ENCODE measurements around the gene MAK. TPM values are rescaled to one million over a fixed set of nuclear protein-coding genes. Genes with fewer than 3 reads are reported as not detected.

MAK gene
- total and polyA plus RNA-seq, 2 of the 13 experiments (the other 11 are each of a cell fraction or from before 2014, with no cell fraction given): 0.04 TPM; not detected in 1

DNA sequence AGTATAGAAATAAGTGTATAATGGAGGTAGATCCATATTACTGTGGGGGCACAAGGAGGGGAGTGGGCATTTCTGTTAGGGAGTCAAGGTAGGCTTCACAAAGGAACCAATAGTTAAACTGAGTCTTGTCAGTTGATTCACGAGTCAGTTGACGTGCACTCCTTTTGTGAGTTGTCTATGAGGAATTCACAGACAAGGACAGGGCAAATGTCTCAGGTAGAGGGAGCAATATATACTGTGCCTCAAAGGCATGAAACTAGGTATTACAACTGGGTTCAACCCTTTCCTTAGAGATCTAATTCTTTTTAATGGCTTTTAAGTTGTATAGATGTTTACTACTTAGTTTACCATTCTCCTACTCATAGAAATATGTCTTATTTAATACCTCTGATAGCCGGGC, 104.5 kb downstream of the MAK start:
- WGBS (ENCODE audit: low lambda C conversion rate): 98% methylated on average over 3 of the region's 3 CpGs
- H3K4me3 ChIP-seq (replicated peaks in 1 of 3; ENCODE audit: insufficient read depth in 1 of 3, low read depth in 2 of 3, low read length in 3 of 3): no peak overlapping the region
- BruUV-seq (replicated peaks): no TSS peak
- ATAC-seq: peak; percentile 20; the same call in 2 of the 3 replicates
- H3K9me3 ChIP-seq (ENCODE audit: low read length): no peaks in the 10 kb centered on the region
- H3K79me2 ChIP-seq (ENCODE audit: insufficient read depth, low read length): no peaks in the 10 kb centered on the region
- H3K36me3 ChIP-seq (replicated peaks in 1 of 2; ENCODE audit: control insufficient read depth in 1 of 2, insufficient read depth in 2 of 2, low read length in 2 of 2): peaks cover 9 to 23% of the 10 kb centered on the region in 2 experiments; a peak in 4 of 5 replicates
- FAIRE-seq: no peak
- DNase-seq (ENCODE audit: low spot score): no peak
- CTCF ChIA-PET (ENCODE audit: low intra/inter-chr PET ratio, low total read pairs): no interaction called here
- no peak overlapping the region for H3K4me2 ChIP-seq (ENCODE audit: low read depth, low read length)
- H4K20me1 ChIP-seq (ENCODE audit: insufficient read depth, low read length): no peaks in the 10 kb centered on the region
- intact Hi-C loops (cut with micrococcal nuclease; ENCODE audit: unreplicated experiment): no loop called here
- no peak overlapping the region for H2AFZ ChIP-seq (ENCODE audit: low read length)
- no peaks in the 10 kb centered on the region for H3K27me3 ChIP-seq (ENCODE audit: control insufficient read depth in 1 of 2, insufficient read depth in 2 of 2, low read length in 2 of 2)
- no peak overlapping the region for H3K27ac ChIP-seq (ENCODE audit: extremely low read length, insufficient read depth, low read length)
- TF ChIP-seq CREB1 (IDR thresholded peaks at IDR 0.05) (no peak), CREB1 (CRISPR knock-in tag; IDR thresholded peaks at IDR 0.05) (no peak), ZNF660 (CRISPR knock-in tag; IDR thresholded peaks at IDR 0.05; ENCODE audit: borderline replicate concordance, low read depth) (no peak), ZBTB3 (CRISPR knock-in tag; IDR thresholded peaks at IDR 0.05; ENCODE audit: borderline replicate concordance, low read depth) (no peak), ZSCAN30 (CRISPR knock-in tag; IDR thresholded peaks at IDR 0.05) (no peak), RXRA (CRISPR knock-in tag; IDR thresholded peaks at IDR 0.05) (no peak), ELF1 (CRISPR knock-in tag; IDR thresholded peaks at IDR 0.05) (no peak), JUND (CRISPR knock-in tag; IDR thresholded peaks at IDR 0.05) (no peak), ZBTB7A (CRISPR knock-in tag; IDR thresholded peaks at IDR 0.05) (no peak), XBP1 (CRISPR knock-in tag; IDR thresholded peaks at IDR 0.05) (no peak), MED1 (CRISPR knock-in tag; IDR thresholded peaks at IDR 0.05) (no peak)
- TF ChIP-seq, protein P1, sequence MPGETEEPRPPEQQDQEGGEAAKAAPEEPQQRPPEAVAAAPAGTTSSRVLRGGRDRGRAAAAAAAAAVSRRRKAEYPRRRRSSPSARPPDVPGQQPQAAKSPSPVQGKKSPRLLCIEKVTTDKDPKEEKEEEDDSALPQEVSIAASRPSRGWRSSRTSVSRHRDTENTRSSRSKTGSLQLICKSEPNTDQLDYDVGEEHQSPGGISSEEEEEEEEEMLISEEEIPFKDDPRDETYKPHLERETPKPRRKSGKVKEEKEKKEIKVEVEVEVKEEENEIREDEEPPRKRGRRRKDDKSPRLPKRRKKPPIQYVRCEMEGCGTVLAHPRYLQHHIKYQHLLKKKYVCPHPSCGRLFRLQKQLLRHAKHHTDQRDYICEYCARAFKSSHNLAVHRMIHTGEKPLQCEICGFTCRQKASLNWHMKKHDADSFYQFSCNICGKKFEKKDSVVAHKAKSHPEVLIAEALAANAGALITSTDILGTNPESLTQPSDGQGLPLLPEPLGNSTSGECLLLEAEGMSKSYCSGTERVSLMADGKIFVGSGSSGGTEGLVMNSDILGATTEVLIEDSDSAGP (CRISPR knock-in tag; IDR thresholded peaks at IDR 0.05; ENCODE audit: borderline replicate concordance): no peak
- TF ChIP-seq, protein P2, sequence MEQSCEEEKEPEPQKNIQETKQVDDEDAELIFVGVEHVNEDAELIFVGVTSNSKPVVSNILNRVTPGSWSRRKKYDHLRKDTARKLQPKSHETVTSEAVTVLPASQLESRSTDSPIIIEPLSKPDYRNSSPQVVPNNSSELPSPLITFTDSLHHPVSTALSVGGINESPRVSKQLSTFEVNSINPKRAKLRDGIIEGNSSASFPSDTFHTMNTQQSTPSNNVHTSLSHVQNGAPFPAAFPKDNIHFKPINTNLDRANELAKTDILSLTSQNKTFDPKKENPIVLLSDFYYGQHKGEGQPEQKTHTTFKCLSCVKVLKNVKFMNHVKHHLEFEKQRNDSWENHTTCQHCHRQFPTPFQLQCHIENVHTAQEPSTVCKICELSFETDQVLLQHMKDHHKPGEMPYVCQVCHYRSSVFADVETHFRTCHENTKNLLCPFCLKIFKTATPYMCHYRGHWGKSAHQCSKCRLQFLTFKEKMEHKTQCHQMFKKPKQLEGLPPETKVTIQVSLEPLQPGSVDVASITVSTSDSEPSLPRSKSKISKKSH (CRISPR knock-in tag; IDR thresholded peaks at IDR 0.05; ENCODE audit: borderline replicate concordance): no peak
- POLR2A ChIA-PET: interaction anchor here (1.4 to 8.3 kb wide), 4 partner anchors 10 to 39 kb away, joined by 3 to 71 read pairs (median 12); partner anchors contain the start of genes PAK1IP1, TMEM14B and TMEM14C
- no peak overlapping the region for H3K9ac ChIP-seq (ENCODE audit: insufficient read depth, low read depth, low read length)
- in situ Hi-C loops (cut with HindIII; ENCODE audit: extremely low pct_ligation_motif_present, low pct_unique_long_range_greater_than_20kb): no loop called here
- H3K4me1 ChIP-seq (ENCODE audit: insufficient read depth, low read length): peaks cover 11% of the 10 kb centered on the region
